MCF 10A (cell line): Measurements from ENCODE around the gene C1orf56. TPM values are rescaled to one million over a fixed set of nuclear protein-coding genes. Genes with fewer than 3 reads are reported as not detected.

Experiments
- BruUV-seq: library from RNA; stranded (reverse); fragments of 400-500 nt; replicated peaks from 2 replicates; lab custom pipeline; 2021; lab: Mats Ljungman, UMichigan
- CTCF ChIA-PET: fragments of 300-600 bp; sonication (Branson Sonifier 250); formaldehyde crosslinking; extraction: SDS; loops from one replicate; lab custom pipeline; 2021; ENCODE audit warnings: antibody characterized with exemption, inconsistent platforms; lab: Yijun Ruan, JAX
- POLR2A ChIA-PET: fragments of 300-600, 350-650 bp; sonication (Branson Sonifier 250); formaldehyde crosslinking; extraction: SDS; loops from one replicate; lab custom pipeline; 2020; ENCODE audit warnings: antibody characterized with exemption, inconsistent platforms; lab: Yijun Ruan, JAX
- DNase-seq: peaks from one replicate; pipeline ENCODE4 v3.0.0-alpha.2; 2018; ENCODE audit not compliant: unreplicated experiment
- H3K27ac Mint-ChIP-seq: one replicate; pipeline ENCODE4 v1.8.0; 2022; ENCODE audit warnings: mild to moderate bottlenecking, low read depth, mixed read lengths; ENCODE audit not compliant: unreplicated experiment
- H3K27me3 Mint-ChIP-seq: one replicate; pipeline ENCODE4 v1.8.0; 2022; ENCODE audit warnings: mixed read lengths; ENCODE audit not compliant: insufficient read depth, unreplicated experiment
- H3K36me3 Mint-ChIP-seq: one replicate; pipeline ENCODE4 v1.8.0; 2022; ENCODE audit warnings: mild to moderate bottlenecking, moderate library complexity, mixed read lengths; ENCODE audit not compliant: insufficient read depth, unreplicated experiment
- H3K4me1 Mint-ChIP-seq: one replicate; pipeline ENCODE4 v1.8.0; 2022; ENCODE audit warnings: mixed read lengths; ENCODE audit not compliant: insufficient read depth, unreplicated experiment
- H3K4me3 Mint-ChIP-seq: one replicate; pipeline ENCODE4 v1.8.0; 2022; ENCODE audit warnings: mild to moderate bottlenecking, moderate library complexity, mixed read lengths; ENCODE audit not compliant: unreplicated experiment
- H3K9me3 Mint-ChIP-seq: one replicate; pipeline ENCODE4 v1.8.0; 2022; ENCODE audit warnings: mixed read lengths; ENCODE audit not compliant: unreplicated experiment
- CTCF ChIP-seq: fragments of 200-600 bp; IDR thresholded peaks from one replicate; pipeline ENCODE4 v1.8.0; 2022; ENCODE audit warnings: antibody characterized with exemption, mild to moderate bottlenecking; ENCODE audit not compliant: unreplicated experiment
- intact Hi-C: fragments of 100-400 bp; cut with micrococcal nuclease; formaldehyde crosslinking; loops from 2 replicates; pipeline ENCODE4 v1.14.1; 2022
- total RNA-seq: library from RNA; stranded (reverse); gene quantifications from 2 replicates; pipeline ENCODE4 v1.2.3, GENCODE V29; 2022

The C1orf56 gene
- total RNA-seq, 1 experiment from 2014 or later = 2.2 TPM

- CTCF ChIA-PET = interaction anchor here (0.5 to 3.0 kb wide), 23 partner anchors 8 to 1112 kb away, joined by 3 to 18 read pairs (median 4); partner anchors contain the start of genes C1orf56, CTSK, GABPB2 and MINDY1
- POLR2A ChIA-PET = interaction anchor here (0.6 to 9.4 kb wide), 20 partner anchors 8 to 738 kb away, joined by 3 to 90 read pairs (median 4); partner anchors contain the start of genes BNIPL, C1orf56, GABPB2 and MINDY1
- peak within 1 kb of the TSS; percentile 92 for H3K27ac Mint-ChIP-seq
- H3K27me3 Mint-ChIP-seq = no peaks in the 10 kb centered on the region
- TSS peak; percentile 46 for BruUV-seq
- DNase-seq = peak; percentile 85
- peak; percentile 91 for TF ChIP-seq CTCF
- H3K9me3 Mint-ChIP-seq = no peaks in the 10 kb centered on the region
- peaks cover 61% of the 10 kb centered on the region for H3K4me1 Mint-ChIP-seq
- H3K4me3 Mint-ChIP-seq = peak within 1 kb of the TSS; percentile 82
- H3K36me3 Mint-ChIP-seq = peaks cover 29% of the 10 kb centered on the region
- intact Hi-C loops = loop anchor here (1.0 to 5.0 kb wide), 4 partner anchors 12 to 497 kb away; partner anchors contain the start of genes MINDY1 and PRUNE1
Measured at GRCh38 chr1:151059109-151060006, 11.8 kb downstream of the C1orf56 start, which contains the start of gene CDC42SE1. Gene CDC42SE1, minus strand, starts transcription at chr1:151059622. Its CDS starts 3,892 bp downstream, at chr1:151055730.

DNA sequence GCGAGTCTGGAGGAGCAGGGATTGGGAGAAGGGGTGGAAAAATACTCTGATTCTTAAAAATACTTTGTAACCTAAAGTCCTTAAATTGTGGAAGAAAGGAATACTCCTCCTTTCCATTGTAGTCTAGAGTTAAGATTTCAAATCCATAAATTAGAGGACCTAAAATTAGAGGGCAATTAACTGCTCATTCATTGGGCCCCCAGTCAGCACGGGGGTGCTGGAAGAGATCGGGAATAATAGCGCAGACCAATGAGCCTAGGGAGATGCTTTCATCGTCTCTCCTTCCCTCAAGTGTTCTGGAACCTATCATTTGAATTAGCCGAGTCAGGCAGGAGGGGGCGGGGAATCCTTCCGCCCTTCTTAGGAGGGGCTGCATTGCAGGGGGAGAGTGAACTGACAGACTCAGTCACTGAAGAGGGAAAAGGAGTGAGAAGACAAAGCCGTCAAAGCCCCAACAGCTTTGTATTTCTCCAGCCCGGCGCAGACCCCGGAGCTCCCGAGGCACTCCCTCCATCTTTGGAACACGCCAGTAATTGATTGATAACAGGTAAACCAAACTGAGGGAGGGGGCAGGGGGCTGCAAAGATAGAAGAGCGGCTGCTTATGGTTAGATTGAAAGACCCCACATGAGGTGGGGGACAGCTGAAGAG, 12.6 kb downstream of the C1orf56 start, which contains the start of gene MLLT11:
Gene MLLT11 (plus strand): TSS at position 391 of the 650 bp plus-strand sequence. CDS start 6,828 bp downstream, outside the sequence.
- intact Hi-C loops = loop anchor here (5.0 kb wide), 1 partner anchor 498 kb away; no protein-coding TSS in a partner anchor

DNA sequence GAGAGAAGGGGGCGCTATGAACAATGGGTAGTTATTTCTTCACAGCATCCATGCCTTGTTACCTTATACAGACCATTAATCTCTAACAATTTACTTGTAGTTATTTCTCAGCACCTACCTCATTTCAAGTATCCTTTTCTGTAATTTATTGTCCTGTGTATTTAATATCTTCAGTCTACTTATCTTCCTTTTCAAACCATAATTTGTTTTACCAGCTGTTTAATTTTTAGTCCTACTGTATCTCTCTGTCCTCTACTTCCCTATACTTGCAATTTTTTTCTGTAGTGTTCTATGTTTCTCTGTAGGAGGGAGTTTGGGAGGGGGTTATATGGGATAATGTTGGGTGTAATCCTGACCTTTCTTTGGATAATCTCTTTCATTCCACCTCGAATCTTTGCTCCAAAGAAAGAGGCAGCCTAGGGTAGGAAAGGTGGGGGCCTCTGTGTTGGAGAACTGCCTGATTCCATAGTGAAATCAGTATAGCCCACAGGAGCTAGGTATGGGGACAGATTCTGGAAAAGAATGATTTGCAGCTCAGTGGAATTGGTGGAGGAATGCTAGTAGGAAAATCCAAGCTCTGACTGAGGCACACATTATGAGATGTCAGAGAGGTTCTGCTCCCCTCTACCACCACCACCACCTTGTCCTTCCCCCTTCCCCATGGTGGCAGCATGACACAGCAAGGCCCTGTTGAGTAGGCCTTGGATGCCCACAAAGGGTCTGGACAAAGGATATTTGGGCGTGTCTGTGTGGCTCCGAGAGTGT, 13.3 kb downstream of the C1orf56 start:
- H3K9me3 Mint-ChIP-seq = no peaks in the 10 kb centered on the region
- ChIA-PET CTCF (interaction anchor here (0.6 to 3.0 kb wide), 12 partner anchors 9 to 196 kb away, joined by 3 to 18 read pairs (median 4); partner anchors contain the start of genes GABPB2 and MINDY1), POLR2A (interaction anchor here (0.6 to 9.4 kb wide), 9 partner anchors 11 to 479 kb away, joined by 3 to 90 read pairs (median 4); partner anchors contain the start of genes C1orf56, GABPB2, MINDY1 and PIP5K1A)
- peaks cover 50% of the 10 kb centered on the region for H3K4me1 Mint-ChIP-seq
- BruUV-seq = no TSS peak
- intact Hi-C loops = loop anchor here (5.0 kb wide), 1 partner anchor 499 kb away; no protein-coding TSS in a partner anchor
- H3K4me3 Mint-ChIP-seq = peak overlapping the region; percentile 82
- peaks cover 18% of the 10 kb centered on the region for H3K36me3 Mint-ChIP-seq
- no peak for TF ChIP-seq CTCF
- H3K27ac Mint-ChIP-seq = no peak overlapping the region
- no peaks in the 10 kb centered on the region for H3K27me3 Mint-ChIP-seq
- DNase-seq = no peak

More for the DNA sequence above, 12.6 kb downstream of the C1orf56 start, which contains the start of gene MLLT11:
- POLR2A ChIA-PET = interaction anchor here (0.6 to 9.4 kb wide), 13 partner anchors 11 to 739 kb away, joined by 3 to 90 read pairs (median 5); partner anchors contain the start of genes BNIPL, C1orf56, GABPB2 and MINDY1
- H3K36me3 Mint-ChIP-seq = peaks cover 25% of the 10 kb centered on the region
- H3K4me1 Mint-ChIP-seq = peaks cover 57% of the 10 kb centered on the region
- BruUV-seq = TSS peak; percentile 19
- no peaks in the 10 kb centered on the region for H3K27me3 Mint-ChIP-seq
- CTCF ChIA-PET = interaction anchor here (0.5 to 3.0 kb wide), 15 partner anchors 10 to 1112 kb away, joined by 3 to 18 read pairs (median 3); partner anchors contain the start of genes CTSK, GABPB2 and MINDY1
- peak; percentile 61 for DNase-seq
- H3K9me3 Mint-ChIP-seq = no peaks in the 10 kb centered on the region
- H3K27ac Mint-ChIP-seq = peak within 1 kb of the TSS; percentile 92
- H3K4me3 Mint-ChIP-seq = peak within 1 kb of the TSS; percentile 82
- no peak for TF ChIP-seq CTCF
